WTC11 (cell line): ENCODE data around the gene AGFG2. TPM values are rescaled to one million over a fixed set of nuclear protein-coding genes. Genes with fewer than 3 reads are reported as not detected.
A peak's percentile ranks its signal among the peaks of the same experiment; 100 is the strongest.

Experiments used
- ATAC-seq: fragments of 200-7000 bp; cut with Tn5 transposase; 2 replicates; pipeline ENCODE4 v1.10.0; 2021; ENCODE audit warnings: mild to moderate bottlenecking, moderate library complexity
- CTCF ChIA-PET: fragments of 300-600 bp; sonication (Branson Sonifier 250); formaldehyde crosslinking; loops from one replicate; lab custom pipeline; 2021; ENCODE audit warnings: antibody characterized with exemption; lab: Charles Lee
- POLR2A ChIA-PET: fragments of 350-600 bp; sonication (Branson Sonifier 250); formaldehyde crosslinking; loops from one replicate; lab custom pipeline; 2021; ENCODE audit warnings: antibody characterized with exemption; lab: Charles Lee
- DNase-seq: peaks from one replicate; pipeline ENCODE4 v3.0.0; 2021; ENCODE audit warnings: low spot score
- H3K27ac Mint-ChIP-seq: 2 replicates; pipeline ENCODE4 v1.8.0; 2021; ENCODE audit warnings: mixed read lengths
- H3K27me3 Mint-ChIP-seq: 2 replicates; pipeline ENCODE4 v1.8.0; 2021; ENCODE audit warnings: low read depth, mild to moderate bottlenecking, moderate library complexity, mixed read lengths
- H3K36me3 Mint-ChIP-seq: 2 replicates; pipeline ENCODE4 v1.8.0; 2021; ENCODE audit warnings: mixed read lengths
- H3K4me1 Mint-ChIP-seq: 2 replicates; pipeline ENCODE4 v1.8.0; 2022; ENCODE audit warnings: mixed read lengths
- H3K4me3 Mint-ChIP-seq: 2 replicates; pipeline ENCODE4 v1.8.0; 2021; ENCODE audit warnings: mild to moderate bottlenecking, moderate library complexity, mixed read lengths
- H3K9me3 Mint-ChIP-seq: 2 replicates; pipeline ENCODE4 v1.8.0; 2021; ENCODE audit warnings: mixed read lengths
- AFF4 ChIP-seq: sonication (generic); formaldehyde crosslinking; IDR thresholded peaks from 2 replicates; pipeline ENCODE4 v1.8.1; 2023; ENCODE audit warnings: mild to moderate bottlenecking, missing genetic modification reagents, borderline replicate concordance
- CBFB ChIP-seq: sonication (generic); formaldehyde crosslinking; IDR thresholded peaks from 2 replicates; pipeline ENCODE4 v1.8.1; 2022; ENCODE audit warnings: mild to moderate bottlenecking, low read depth, missing genetic modification reagents
- E2F1 ChIP-seq: sonication (generic); formaldehyde crosslinking; IDR thresholded peaks from 2 replicates; pipeline ENCODE4 v1.8.0; 2022; ENCODE audit warnings: mild to moderate bottlenecking, missing genetic modification reagents
- EMX1 ChIP-seq: fragments of 250-450 bp; sonication (Bioruptor Pico); IDR thresholded peaks from 2 replicates; pipeline ENCODE4 v1.8.0; 2021; ENCODE audit warnings: mild to moderate bottlenecking
- FOXJ3 ChIP-seq: sonication (generic); formaldehyde crosslinking; IDR thresholded peaks from 2 replicates; pipeline ENCODE4 v1.9.0; 2021; ENCODE audit warnings: missing genetic modification reagents, mild to moderate bottlenecking, borderline replicate concordance
- FOXK1 ChIP-seq: sonication (generic); formaldehyde crosslinking; IDR thresholded peaks from 2 replicates; pipeline ENCODE4 v1.8.0; 2022; ENCODE audit warnings: mild to moderate bottlenecking, moderate library complexity, missing genetic modification reagents
- HMGA2 ChIP-seq: fragments of 250-450 bp; sonication (Bioruptor Pico); IDR thresholded peaks from 2 replicates; pipeline ENCODE4 v1.4.0; 2021; ENCODE audit warnings: mild to moderate bottlenecking, moderate library complexity
- IRF1 ChIP-seq: sonication (generic); formaldehyde crosslinking; IDR thresholded peaks from 2 replicates; pipeline ENCODE4 v1.8.0; 2023; ENCODE audit warnings: missing genetic modification reagents
- JAZF1 ChIP-seq: fragments of 250-450 bp; sonication (Bioruptor Pico); IDR thresholded peaks from 2 replicates; pipeline ENCODE4 v1.9.0; 2021; ENCODE audit warnings: moderate library complexity, mild to moderate bottlenecking, inconsistent platforms
- KAT7 ChIP-seq: sonication (generic); formaldehyde crosslinking; IDR thresholded peaks from 2 replicates; pipeline ENCODE4 v1.8.1; 2023; ENCODE audit warnings: missing genetic modification reagents, mild to moderate bottlenecking, borderline replicate concordance
- MXD4 ChIP-seq: fragments of 250-450 bp; sonication (Bioruptor Pico); IDR thresholded peaks from 2 replicates; pipeline ENCODE4 v1.8.0; 2021; ENCODE audit warnings: mild to moderate bottlenecking, moderate library complexity, borderline replicate concordance
- NFYB ChIP-seq: sonication (generic); formaldehyde crosslinking; conservative IDR thresholded peaks from 2 replicates; pipeline ENCODE4 v1.8.0; 2022; ENCODE audit warnings: low read depth, missing genetic modification reagents
- NR2C2 ChIP-seq: sonication (generic); formaldehyde crosslinking; IDR thresholded peaks from 2 replicates; pipeline ENCODE4 v1.8.0; 2022; ENCODE audit warnings: mild to moderate bottlenecking, missing genetic modification reagents
- NR3C1 ChIP-seq: sonication (generic); formaldehyde crosslinking; conservative IDR thresholded peaks from 2 replicates; pipeline ENCODE4 v1.8.1; 2023; ENCODE audit warnings: low read depth, mild to moderate bottlenecking, missing genetic modification reagents
- RELA ChIP-seq: sonication (generic); formaldehyde crosslinking; IDR thresholded peaks from 2 replicates; pipeline ENCODE4 v1.8.1; 2022; ENCODE audit warnings: missing genetic modification reagents, mild to moderate bottlenecking, borderline replicate concordance
- TP53 ChIP-seq: sonication (generic); formaldehyde crosslinking; IDR thresholded peaks from 2 replicates; pipeline ENCODE4 v1.8.1; 2023; ENCODE audit warnings: mild to moderate bottlenecking, missing genetic modification reagents
- ZBTB21 ChIP-seq: sonication (generic); formaldehyde crosslinking; IDR thresholded peaks from 2 replicates; pipeline ENCODE4 v1.8.1; 2023; ENCODE audit warnings: mild to moderate bottlenecking, missing genetic modification reagents, borderline replicate concordance
- ZNF121 ChIP-seq: sonication (generic); formaldehyde crosslinking; IDR thresholded peaks from 2 replicates; pipeline ENCODE4 v1.8.0; 2023; ENCODE audit warnings: missing genetic modification reagents
- ZNF263 ChIP-seq: sonication (generic); formaldehyde crosslinking; IDR thresholded peaks from 2 replicates; pipeline ENCODE4 v1.8.1; 2022; ENCODE audit warnings: low read depth, mild to moderate bottlenecking, moderate library complexity, missing genetic modification reagents
- ZNF532 ChIP-seq: fragments of 250-450 bp; sonication (Bioruptor Pico); IDR thresholded peaks from 2 replicates; pipeline ENCODE4 v1.9.0; 2021; ENCODE audit warnings: mild to moderate bottlenecking, borderline replicate concordance
- total RNA-seq: library from RNA; stranded (reverse); gene quantifications from 3 replicates; pipeline ENCODE4 v1.2.3, GENCODE V29; 2021
- TF ChIP-seq, protein P1 (sequence below): fragments of 250-450 bp; sonication (Bioruptor Pico); IDR thresholded peaks from 2 replicates; pipeline ENCODE4 v2.1.2; 2022; ENCODE audit warnings: mild to moderate bottlenecking, moderate library complexity
- TF ChIP-seq, protein P2 (sequence below): sonication (generic); formaldehyde crosslinking; conservative IDR thresholded peaks from 2 replicates; pipeline ENCODE4 v1.8.1; 2022; ENCODE audit warnings: mild to moderate bottlenecking, missing genetic modification reagents
- TF ChIP-seq, protein P3 (sequence below): sonication (generic); formaldehyde crosslinking; IDR thresholded peaks from 2 replicates; pipeline ENCODE4 v1.8.1; 2022; ENCODE audit warnings: low read depth, mild to moderate bottlenecking, moderate library complexity, missing genetic modification reagents, borderline replicate concordance

Gene AGFG2
- total RNA-seq, 1 experiment from 2014 or later, result 6.4 TPM

DNA sequence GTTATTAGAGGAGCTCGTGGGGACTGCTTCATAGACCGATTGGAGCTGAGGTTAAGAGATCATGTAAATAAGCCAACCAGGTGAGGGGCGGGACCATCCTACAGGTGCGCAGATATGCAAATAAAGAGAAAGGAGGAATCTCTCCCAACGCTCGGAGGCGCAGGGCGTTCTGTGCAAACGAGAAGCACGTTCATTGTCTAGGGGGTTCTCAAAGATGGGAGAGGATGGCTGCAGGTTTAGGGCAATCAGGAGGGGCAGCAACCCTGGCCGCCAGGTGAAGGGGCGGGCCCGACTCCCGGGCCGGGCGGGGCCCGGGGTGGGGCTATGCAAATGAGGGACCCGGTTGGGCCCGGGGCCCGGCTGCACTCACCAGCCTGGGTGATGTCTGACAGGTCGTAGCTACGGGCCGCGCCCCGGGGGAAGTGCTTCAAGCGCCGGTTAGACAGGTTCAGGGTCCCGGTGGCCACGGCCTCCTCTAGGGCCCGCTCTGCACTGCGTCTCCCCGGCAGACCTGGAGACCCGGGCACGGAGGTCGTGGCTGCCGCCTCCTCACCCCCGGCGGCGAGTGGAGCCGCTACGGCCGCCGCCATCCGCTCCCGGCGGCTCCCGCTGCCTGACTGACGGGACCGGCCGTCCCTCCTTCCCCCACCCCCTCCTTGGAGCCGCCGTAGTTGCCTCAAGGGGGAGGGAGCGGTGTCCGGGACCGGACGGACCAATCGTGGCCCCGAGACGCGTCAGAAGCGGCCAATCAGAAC, 46.7 kb downstream of the AGFG2 start, which contains the start of gene LRCH4:
TSS of gene LRCH4 (minus strand) at position 619 of the 755 bp plus-strand sequence. CDS start at position 590, 29 bp downstream.
- H3K36me3 Mint-ChIP-seq, result no peaks in the 10 kb centered on the region
- DNase-seq (peak; percentile 74), ATAC-seq (peak; percentile 12)
- peak within 1 kb of the TSS; percentile 99 for H3K4me3 Mint-ChIP-seq
- POLR2A ChIA-PET, result interaction anchor here (0.6 to 3.9 kb wide), 28 partner anchors 9 to 305 kb away, joined by 3 to 60 read pairs (median 5); partner anchors contain the start of genes AGFG2, EPHB4, GNB2 and MOSPD3
- peak within 1 kb of the TSS; percentile 100 for H3K27ac Mint-ChIP-seq
- H3K4me1 Mint-ChIP-seq, result peaks cover 41% of the 10 kb centered on the region
- peaks cover 23% of the 10 kb centered on the region for H3K27me3 Mint-ChIP-seq
- no peaks in the 10 kb centered on the region for H3K9me3 Mint-ChIP-seq
- CTCF ChIA-PET, result interaction anchor here (0.6 to 5.2 kb wide), 42 partner anchors 9 to 380 kb away, joined by 3 to 67 read pairs (median 5); partner anchors contain the start of genes ACTL6B, AGFG2, EPHB4 and MOSPD3
- TF ChIP-seq ZNF263 (CRISPR knock-in tag), result 0 out of 2 replicates have a peak, but pooled peaks have one; percentile 24
- no peak for TF ChIP-seq ZBTB21 (CRISPR knock-in tag)
- TF ChIP-seq NFYB (CRISPR knock-in tag), result no peak
- TF ChIP-seq JAZF1 (CRISPR knock-in tag), result no peak
- no peak for TF ChIP-seq CBFB (CRISPR knock-in tag)
- 0 out of 2 replicates have a peak, but pooled peaks have one; percentile 35 for TF ChIP-seq E2F1 (CRISPR knock-in tag)
- no peak for TF ChIP-seq NR2C2 (CRISPR knock-in tag)
- TF ChIP-seq, protein P1, sequence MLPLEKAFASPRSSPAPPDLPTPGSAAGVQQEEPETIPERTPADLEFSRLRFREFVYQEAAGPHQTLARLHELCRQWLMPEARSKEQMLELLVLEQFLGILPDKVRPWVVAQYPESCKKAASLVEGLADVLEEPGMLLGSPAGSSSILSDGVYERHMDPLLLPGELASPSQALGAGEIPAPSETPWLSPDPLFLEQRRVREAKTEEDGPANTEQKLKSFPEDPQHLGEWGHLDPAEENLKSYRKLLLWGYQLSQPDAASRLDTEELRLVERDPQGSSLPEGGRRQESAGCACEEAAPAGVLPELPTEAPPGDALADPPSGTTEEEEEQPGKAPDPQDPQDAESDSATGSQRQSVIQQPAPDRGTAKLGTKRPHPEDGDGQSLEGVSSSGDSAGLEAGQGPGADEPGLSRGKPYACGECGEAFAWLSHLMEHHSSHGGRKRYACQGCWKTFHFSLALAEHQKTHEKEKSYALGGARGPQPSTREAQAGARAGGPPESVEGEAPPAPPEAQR (CRISPR knock-in tag), result no peak
- TF ChIP-seq MXD4, result no peak
- TF ChIP-seq NR3C1 (CRISPR knock-in tag), result no peak
- TF ChIP-seq, protein P2, sequence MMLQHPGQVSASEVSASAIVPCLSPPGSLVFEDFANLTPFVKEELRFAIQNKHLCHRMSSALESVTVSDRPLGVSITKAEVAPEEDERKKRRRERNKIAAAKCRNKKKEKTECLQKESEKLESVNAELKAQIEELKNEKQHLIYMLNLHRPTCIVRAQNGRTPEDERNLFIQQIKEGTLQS, result no peak
- peak; percentile 41; the same call in 1 of the 2 replicates for TF ChIP-seq ZNF121 (CRISPR knock-in tag)
- peak; percentile 38; the same call in 1 of the 2 replicates for TF ChIP-seq ZNF532 (CRISPR knock-in tag)
- TF ChIP-seq KAT7 (CRISPR knock-in tag), result 0 out of 2 replicates have a peak, but pooled peaks have one; percentile 86
- TF ChIP-seq, protein P3, sequence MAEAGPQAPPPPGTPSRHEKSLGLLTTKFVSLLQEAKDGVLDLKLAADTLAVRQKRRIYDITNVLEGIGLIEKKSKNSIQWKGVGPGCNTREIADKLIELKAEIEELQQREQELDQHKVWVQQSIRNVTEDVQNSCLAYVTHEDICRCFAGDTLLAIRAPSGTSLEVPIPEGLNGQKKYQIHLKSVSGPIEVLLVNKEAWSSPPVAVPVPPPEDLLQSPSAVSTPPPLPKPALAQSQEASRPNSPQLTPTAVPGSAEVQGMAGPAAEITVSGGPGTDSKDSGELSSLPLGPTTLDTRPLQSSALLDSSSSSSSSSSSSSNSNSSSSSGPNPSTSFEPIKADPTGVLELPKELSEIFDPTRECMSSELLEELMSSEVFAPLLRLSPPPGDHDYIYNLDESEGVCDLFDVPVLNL (CRISPR knock-in tag), result no peak
- no peak for TF ChIP-seq FOXJ3 (CRISPR knock-in tag)
- TF ChIP-seq AFF4 (CRISPR knock-in tag), result no peak
- no peak for TF ChIP-seq EMX1 (CRISPR knock-in tag)
- no peak for TF ChIP-seq IRF1 (CRISPR knock-in tag)
- peak; percentile 75; the same call in 1 of the 2 replicates for TF ChIP-seq FOXK1 (CRISPR knock-in tag)
- TF ChIP-seq RELA (CRISPR knock-in tag), result no peak
- no peak for TF ChIP-seq TP53 (CRISPR knock-in tag)
- TF ChIP-seq HMGA2 (CRISPR knock-in tag), result no peak
